ENCODE measurements around the gene PIK3CB. TPM values are rescaled to one million over a fixed set of nuclear protein-coding genes. Genes with fewer than 3 reads are reported as not detected.

Gene PIK3CB
- 73.9 TPM for total RNA-seq (2021; ENCODE audit: unreplicated experiment)
- 60.1 TPM for polyA plus RNA-seq (2012; ENCODE audit: insufficient read length)
- percentile 93 among the genes with signal in this experiment for Bru-seq, nascent RNA
- percentile 82 among the genes with signal in this experiment for BruChase-seq, experiment 1, labeled RNA remaining after a 2-hour chase
- percentile 87 among the genes with signal in this experiment for BruChase-seq, experiment 2, labeled RNA remaining after a 6-hour chase
- long read RNA-seq, full-length matches to known transcripts, result 22 of 215 reads
- long read RNA-seq, partial matches to known transcripts, result 21 of 215 reads
- long read RNA-seq, other reads (novel, unspliced or antisense), result 172 of 215 reads

DNA sequence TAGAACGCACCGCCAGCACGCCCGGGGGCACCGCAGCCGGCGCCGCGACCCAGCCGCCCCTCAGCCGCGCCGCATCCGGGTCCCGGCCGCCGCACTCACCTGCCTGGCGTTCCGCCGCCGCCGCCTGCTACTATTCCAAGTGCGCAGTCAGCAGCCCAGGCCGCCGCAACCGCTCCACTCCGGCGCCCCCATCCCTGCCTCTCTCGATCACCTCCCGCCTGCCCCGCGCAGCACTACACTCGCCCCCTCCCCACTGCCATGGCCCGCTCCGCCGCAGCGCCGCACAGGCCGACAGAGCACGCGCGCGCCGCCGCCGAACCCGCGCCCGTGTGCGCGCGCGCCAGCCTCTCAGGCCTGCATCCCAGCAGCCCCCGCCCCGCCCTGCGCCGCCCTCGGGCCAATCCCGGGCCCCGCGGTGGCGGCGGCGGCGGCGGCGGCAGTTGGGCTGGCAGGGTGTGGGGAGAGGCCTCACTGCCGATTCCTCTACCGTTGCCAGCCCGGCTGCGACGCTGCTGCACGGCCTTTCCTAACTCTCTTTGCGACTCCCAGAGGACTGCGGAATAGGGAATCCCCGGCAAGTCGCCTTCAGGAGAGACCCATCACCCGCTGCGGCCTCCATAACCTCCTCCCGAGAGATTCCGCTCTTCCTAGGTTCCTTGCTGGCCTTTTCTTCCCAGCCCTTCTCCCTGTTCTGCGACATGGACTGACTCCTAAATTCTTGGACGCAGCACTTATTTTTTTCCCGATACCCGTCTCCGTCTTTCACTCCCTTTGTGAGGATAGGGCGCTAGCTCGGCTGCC lies at the start of gene PIK3CB:
Gene PIK3CB, minus strand, starts transcription at position 333 of the 801 bp plus-strand sequence. CDS start 75,585 bp downstream, outside the sequence.
- Histone ChIP-seq H3K9me3 (ENCODE audit: control insufficient read depth, insufficient read depth, low read depth, low read length) (no peaks in the 10 kb centered on the region), H3K4me3 (ENCODE audit: low read depth in 2 of 2, low read length in 2 of 2) (peak within 1 kb of the TSS; percentile 85), H3K4me1 (ENCODE audit: control insufficient read depth, insufficient read depth, low read length) (peaks cover 22% of the 10 kb centered on the region), H3K36me3 (ENCODE audit: control insufficient read depth, insufficient read depth, low read length) (no peaks in the 10 kb centered on the region), H3K27me3 (ENCODE audit: control insufficient read depth, insufficient read depth, low read length) (no peaks in the 10 kb centered on the region), H3K27ac (ENCODE audit: low read length) (peak within 1 kb of the TSS; percentile 100)
- no TSS peak for BruUV-seq (replicated peaks)
- intact Hi-C loops (cut with micrococcal nuclease; ENCODE audit: unreplicated experiment), result loop anchor here (2.0 kb wide), 1 partner anchor 80 kb away; no protein-coding TSS in a partner anchor
- ATAC-seq (peak; percentile 99), DNase-seq (ENCODE audit: low read depth, low spot score) (peak; percentile 38)
- in situ Hi-C loops (cut with HindIII; ENCODE audit: low pct_unique_long_range_greater_than_20kb, low sequenced_read_pairs), result no loop called here
- ChIA-PET POLR2A (interaction anchor here (0.6 to 1.1 kb wide), 2 partner anchors 9 to 322 kb away, joined by 3 read pairs; no protein-coding TSS in a partner anchor), CTCF (interaction anchor here (1.5 to 2.1 kb wide), 2 partner anchors 81 kb away, joined by 5 to 9 read pairs; no protein-coding TSS in a partner anchor)
- TF ChIP-seq, protein P1, sequence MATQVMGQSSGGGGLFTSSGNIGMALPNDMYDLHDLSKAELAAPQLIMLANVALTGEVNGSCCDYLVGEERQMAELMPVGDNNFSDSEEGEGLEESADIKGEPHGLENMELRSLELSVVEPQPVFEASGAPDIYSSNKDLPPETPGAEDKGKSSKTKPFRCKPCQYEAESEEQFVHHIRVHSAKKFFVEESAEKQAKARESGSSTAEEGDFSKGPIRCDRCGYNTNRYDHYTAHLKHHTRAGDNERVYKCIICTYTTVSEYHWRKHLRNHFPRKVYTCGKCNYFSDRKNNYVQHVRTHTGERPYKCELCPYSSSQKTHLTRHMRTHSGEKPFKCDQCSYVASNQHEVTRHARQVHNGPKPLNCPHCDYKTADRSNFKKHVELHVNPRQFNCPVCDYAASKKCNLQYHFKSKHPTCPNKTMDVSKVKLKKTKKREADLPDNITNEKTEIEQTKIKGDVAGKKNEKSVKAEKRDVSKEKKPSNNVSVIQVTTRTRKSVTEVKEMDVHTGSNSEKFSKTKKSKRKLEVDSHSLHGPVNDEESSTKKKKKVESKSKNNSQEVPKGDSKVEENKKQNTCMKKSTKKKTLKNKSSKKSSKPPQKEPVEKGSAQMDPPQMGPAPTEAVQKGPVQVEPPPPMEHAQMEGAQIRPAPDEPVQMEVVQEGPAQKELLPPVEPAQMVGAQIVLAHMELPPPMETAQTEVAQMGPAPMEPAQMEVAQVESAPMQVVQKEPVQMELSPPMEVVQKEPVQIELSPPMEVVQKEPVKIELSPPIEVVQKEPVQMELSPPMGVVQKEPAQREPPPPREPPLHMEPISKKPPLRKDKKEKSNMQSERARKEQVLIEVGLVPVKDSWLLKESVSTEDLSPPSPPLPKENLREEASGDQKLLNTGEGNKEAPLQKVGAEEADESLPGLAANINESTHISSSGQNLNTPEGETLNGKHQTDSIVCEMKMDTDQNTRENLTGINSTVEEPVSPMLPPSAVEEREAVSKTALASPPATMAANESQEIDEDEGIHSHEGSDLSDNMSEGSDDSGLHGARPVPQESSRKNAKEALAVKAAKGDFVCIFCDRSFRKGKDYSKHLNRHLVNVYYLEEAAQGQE (IDR thresholded peaks at IDR 0.05; ENCODE audit: insufficient read depth in 1 of 2, low read depth in 2 of 2, low read length in 1 of 2), result no peak
- TF ChIP-seq POLR2AphosphoS5 (IDR thresholded peaks at IDR 0.05; ENCODE audit: low read depth, low read length) (peak; percentile 96), TCF7L2 (IDR thresholded peaks at IDR 0.05; ENCODE audit: low read depth, low read length) (no peak), CTCF (IDR thresholded peaks at IDR 0.05) (no peak; the same call in 1 of the 2 replicates), SIN3A (IDR thresholded peaks at IDR 0.05; ENCODE audit: borderline replicate concordance, insufficient read depth, low read depth, low read length) (peak; percentile 64; the same call in 1 of the 2 replicates)

GRCh38 chr3:138881233-138881632 lies 46.5 kb upstream of the PIK3CB start:
- BruUV-seq (replicated peaks), result no TSS peak
- no peak overlapping the region for H3K27ac ChIP-seq (ENCODE audit: low read length)
- ChIA-PET POLR2A (no interaction called here), CTCF (interaction anchor here (1.6 kb wide), 1 partner anchor 34 kb away, joined by 3 read pairs; no protein-coding TSS in a partner anchor)
- no peak for DNase-seq (ENCODE audit: low read depth, low spot score)
- ATAC-seq, result 0 out of 2 replicates have a peak, but pooled peaks have one; percentile 32
- intact Hi-C loops (cut with micrococcal nuclease; ENCODE audit: unreplicated experiment) (no loop called here), in situ Hi-C loops (cut with HindIII; ENCODE audit: low pct_unique_long_range_greater_than_20kb, low sequenced_read_pairs) (no loop called here)
- no peaks in the 10 kb centered on the region for H3K36me3 ChIP-seq (ENCODE audit: control insufficient read depth, insufficient read depth, low read length)
- H3K4me1 ChIP-seq (ENCODE audit: control insufficient read depth, insufficient read depth, low read length), result no peaks in the 10 kb centered on the region
- no peaks in the 10 kb centered on the region for H3K27me3 ChIP-seq (ENCODE audit: control insufficient read depth, insufficient read depth, low read length)
- TF ChIP-seq CTCF (IDR thresholded peaks at IDR 0.05) (no peak), SIN3A (IDR thresholded peaks at IDR 0.05; ENCODE audit: borderline replicate concordance, insufficient read depth, low read depth, low read length) (no peak), POLR2AphosphoS5 (IDR thresholded peaks at IDR 0.05; ENCODE audit: low read depth, low read length) (no peak), TCF7L2 (IDR thresholded peaks at IDR 0.05; ENCODE audit: low read depth, low read length) (no peak)
- TF ChIP-seq, protein P1 (IDR thresholded peaks at IDR 0.05; ENCODE audit: insufficient read depth in 1 of 2, low read depth in 2 of 2, low read length in 1 of 2), result no peak
- no peak overlapping the region for H3K4me3 ChIP-seq (ENCODE audit: low read depth in 2 of 2, low read length in 2 of 2)
- H3K9me3 ChIP-seq (ENCODE audit: control insufficient read depth, insufficient read depth, low read depth, low read length), result no peaks in the 10 kb centered on the region
